Measurements from ENCODE around the gene C6orf120.
A peak's percentile ranks its signal among the peaks of the same experiment; 100 is the strongest.

The C6orf120 gene

GRCh38 chr6:169724494-169725124 is 22.7 kb downstream of the C6orf120 start, which contains the start of gene PHF10:
TSS of gene PHF10 (minus strand) at chr6:169724500. CDS start at chr6:169723931, 569 bp downstream.
- DNase-seq (ENCODE audit: low read depth in 4 of 4, low spot score in 1 of 4), result peak in 3 of 4 experiments; percentile 62 to 66 (median 63)

GRCh38 chr6:169725125-169726048 is 23.5 kb downstream of the C6orf120 start:
- peak in 1 of 4 experiments; percentile 3 for DNase-seq (ENCODE audit: low read depth in 4 of 4, low spot score in 1 of 4)

- no peak for DNase-seq (ENCODE audit: low read depth in 4 of 4, low spot score in 1 of 4)
These were observed 24.1 kb downstream of the C6orf120 start for GRCh38 chr6:169726049-169726400.

GRCh38 chr6:169726963-169727362 is 25.0 kb downstream of the C6orf120 start:
- no peak for DNase-seq (ENCODE audit: low read depth in 4 of 4, low spot score in 1 of 4)

GRCh38 chr6:169729961-169730360 is 28.0 kb downstream of the C6orf120 start:
- no peak for DNase-seq (ENCODE audit: low read depth in 4 of 4, low spot score in 1 of 4)

GRCh38 chr6:169738204-169738975 is 36.5 kb downstream of the C6orf120 start:
- DNase-seq (ENCODE audit: low read depth in 4 of 4, low spot score in 1 of 4), result no peak

GRCh38 chr6:169738976-169739529 is 37.1 kb downstream of the C6orf120 start:
- DNase-seq (ENCODE audit: low read depth in 4 of 4, low spot score in 1 of 4), result no peak

GRCh38 chr6:169741344-169741743 is 39.4 kb downstream of the C6orf120 start:
- no peak for DNase-seq (ENCODE audit: low read depth in 4 of 4, low spot score in 1 of 4)

- DNase-seq (ENCODE audit: low read depth in 4 of 4, low spot score in 1 of 4), result no peak
These were observed 43.5 kb downstream of the C6orf120 start for GRCh38 chr6:169745405-169745804.

GRCh38 chr6:169746556-169746955 is 44.6 kb downstream of the C6orf120 start:
- DNase-seq (ENCODE audit: low read depth in 4 of 4, low spot score in 1 of 4), result no peak

- peak; percentile 81 to 92 (median 90) for DNase-seq (ENCODE audit: low read depth in 4 of 4, low spot score in 1 of 4)
These were observed 49.5 kb downstream of the C6orf120 start, which contains the start of the genes DYNLT2 and ERMARD for GRCh38 chr6:169751242-169752073. TSS of gene DYNLT2 (minus strand) at chr6:169751572. CDS start at chr6:169751458, 114 bp downstream. TSS of gene ERMARD (plus strand) at chr6:169751622. CDS start at chr6:169751658, 36 bp downstream.

GRCh38 chr6:169752074-169752623 is 50.2 kb downstream of the C6orf120 start:
- no peak for DNase-seq (ENCODE audit: low read depth in 4 of 4, low spot score in 1 of 4)
